ENCODE results near the gene RASGEF1B. TPM values are rescaled to one million over a fixed set of nuclear protein-coding genes. Genes with fewer than 3 reads are reported as not detected.

RASGEF1B gene
- total RNA-seq, 2 donors from 2014 or later = 6.3 to 8.5 TPM

GRCh38 chr4:81397635-81398034 lies 74.1 kb downstream of the RASGEF1B start:
- H3K4me3 ChIP-seq = no peak overlapping the region
- TF ChIP-seq CTCF (IDR thresholded peaks at IDR 0.05) = no peak
- no peaks in the 10 kb centered on the region for H3K9me3 ChIP-seq
- no peak for DNase-seq (ENCODE audit: low spot score)
- no peaks in the 10 kb centered on the region for H3K36me3 ChIP-seq
- no peaks in the 10 kb centered on the region for H3K27me3 ChIP-seq
- H3K27ac ChIP-seq = peak overlapping the region; percentile 31 to 64
- H3K4me1 ChIP-seq = peaks cover 0 to 16% of the 10 kb centered on the region in 2 donors

GRCh38 chr4:81395239-81395638 lies 76.5 kb downstream of the RASGEF1B start:
- Histone ChIP-seq H3K36me3 (no peaks in the 10 kb centered on the region), H3K27me3 (no peaks in the 10 kb centered on the region), H3K27ac (peak overlapping the region in 1 of 2 donors; percentile 15), H3K9me3 (no peaks in the 10 kb centered on the region), H3K4me1 (peaks cover 0 to 16% of the 10 kb centered on the region in 2 donors), H3K4me3 (no peak overlapping the region)
- no peak for TF ChIP-seq CTCF (IDR thresholded peaks at IDR 0.05)
- DNase-seq (ENCODE audit: low spot score) = no peak

DNA sequence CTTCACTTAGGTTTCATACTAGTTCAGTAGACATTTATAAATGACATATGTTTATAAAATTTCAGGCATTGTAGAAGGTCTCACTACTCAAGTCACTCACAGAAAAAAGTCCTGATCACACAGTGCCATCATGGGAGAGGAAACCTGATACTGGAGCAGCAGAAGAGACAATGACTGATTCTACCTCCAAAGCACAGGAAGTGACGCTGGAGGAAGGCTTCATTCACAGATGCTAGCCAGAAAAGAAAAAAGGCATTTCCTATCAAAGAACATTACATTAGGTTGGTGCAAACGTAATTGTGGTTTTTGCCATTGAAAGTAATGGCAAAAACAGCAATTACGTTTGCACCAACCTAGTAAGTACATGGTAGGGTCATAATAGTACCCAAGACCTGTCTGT lies 79.5 kb downstream of the RASGEF1B start:
- Histone ChIP-seq H3K27ac (no peak overlapping the region), H3K36me3 (no peaks in the 10 kb centered on the region), H3K27me3 (no peaks in the 10 kb centered on the region), H3K9me3 (peaks cover 0 to 6% of the 10 kb centered on the region in 2 donors), H3K4me3 (no peak overlapping the region), H3K4me1 (peaks cover 0 to 7% of the 10 kb centered on the region in 2 donors)
- no peak for TF ChIP-seq CTCF (IDR thresholded peaks at IDR 0.05)
- no peak for DNase-seq (ENCODE audit: low spot score)

DNA sequence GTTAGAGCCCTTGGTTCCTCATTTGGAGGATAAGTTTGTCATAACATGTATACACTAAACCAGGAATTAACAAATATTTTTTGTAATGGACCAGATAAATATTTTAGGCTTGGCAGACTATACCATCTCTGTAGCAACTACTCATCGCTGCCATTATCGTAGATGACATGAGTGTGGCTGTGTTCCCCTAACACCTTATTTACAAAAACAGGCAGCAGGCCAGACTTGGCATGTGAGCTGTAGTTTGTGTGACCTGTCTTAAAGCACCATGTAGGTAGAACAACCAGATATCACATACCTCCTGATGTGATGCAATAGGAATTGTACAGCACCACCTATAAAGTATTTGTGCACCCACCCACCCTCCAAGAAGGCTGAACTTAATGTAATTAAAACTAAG lies 82.0 kb downstream of the RASGEF1B start:
- Histone ChIP-seq H3K9me3 (peaks cover 0 to 6% of the 10 kb centered on the region in 2 donors), H3K4me1 (no peaks in the 10 kb centered on the region), H3K4me3 (no peak overlapping the region), H3K27me3 (no peaks in the 10 kb centered on the region), H3K27ac (peak overlapping the region in 1 of 2 donors; percentile 56), H3K36me3 (no peaks in the 10 kb centered on the region)
- TF ChIP-seq CTCF (IDR thresholded peaks at IDR 0.05) = no peak
- DNase-seq (ENCODE audit: low spot score) = no peak

- no peak for DNase-seq (ENCODE audit: low spot score)
- Histone ChIP-seq H3K27me3 (no peaks in the 10 kb centered on the region), H3K27ac (no peak overlapping the region), H3K4me3 (no peak overlapping the region), H3K9me3 (peaks cover 0 to 11% of the 10 kb centered on the region in 2 donors), H3K4me1 (no peaks in the 10 kb centered on the region), H3K36me3 (no peaks in the 10 kb centered on the region)
- no peak for TF ChIP-seq CTCF (IDR thresholded peaks at IDR 0.05)
Observed at GRCh38 chr4:81380437-81380836, 91.3 kb downstream of the RASGEF1B start.

- no peaks in the 10 kb centered on the region for H3K36me3 ChIP-seq
- H3K27ac ChIP-seq = no peak overlapping the region
- H3K27me3 ChIP-seq = no peaks in the 10 kb centered on the region
- H3K4me1 ChIP-seq = no peaks in the 10 kb centered on the region
- TF ChIP-seq CTCF (IDR thresholded peaks at IDR 0.05) = no peak
- no peak overlapping the region for H3K4me3 ChIP-seq
- peaks cover 0 to 11% of the 10 kb centered on the region in 2 donors for H3K9me3 ChIP-seq
- DNase-seq (ENCODE audit: low spot score) = no peak
Observed at GRCh38 chr4:81378386-81378785, 93.3 kb downstream of the RASGEF1B start.
